Fibroblast of pulmonary artery (primary cell): ENCODE data around the gene ODAPH.
A peak's percentile ranks its signal among the peaks of the same experiment; 100 is the strongest.
"Not testable (repeated sequence)": the region's sequence is repeated elsewhere in the genome, so short reads cannot be mapped to it uniquely, and the experiment has no call there.

Experiments used
- DNase-seq: peaks from one replicate; pipeline ENCODE4 v3.0.0-alpha.2; 2010; ENCODE audit warnings: low read depth
- H3K4me3 ChIP-seq: replicated peaks from 2 replicates; pipeline ENCODE4 v1.5.1; 2011; ENCODE audit warnings: low read depth, mild to moderate bottlenecking, control low read depth, low read length, moderate library complexity
- TF ChIP-seq, protein P1 (sequence below): IDR thresholded peaks from 2 replicates; pipeline ENCODE4 v1.5.1; 2011; ENCODE audit warnings: mild to moderate bottlenecking, control low read depth, low read length, inconsistent platforms; ENCODE audit errors: missing control alignments

ODAPH gene, protein sequence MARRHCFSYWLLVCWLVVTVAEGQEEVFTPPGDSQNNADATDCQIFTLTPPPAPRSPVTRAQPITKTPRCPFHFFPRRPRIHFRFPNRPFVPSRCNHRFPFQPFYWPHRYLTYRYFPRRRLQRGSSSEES

DNA sequence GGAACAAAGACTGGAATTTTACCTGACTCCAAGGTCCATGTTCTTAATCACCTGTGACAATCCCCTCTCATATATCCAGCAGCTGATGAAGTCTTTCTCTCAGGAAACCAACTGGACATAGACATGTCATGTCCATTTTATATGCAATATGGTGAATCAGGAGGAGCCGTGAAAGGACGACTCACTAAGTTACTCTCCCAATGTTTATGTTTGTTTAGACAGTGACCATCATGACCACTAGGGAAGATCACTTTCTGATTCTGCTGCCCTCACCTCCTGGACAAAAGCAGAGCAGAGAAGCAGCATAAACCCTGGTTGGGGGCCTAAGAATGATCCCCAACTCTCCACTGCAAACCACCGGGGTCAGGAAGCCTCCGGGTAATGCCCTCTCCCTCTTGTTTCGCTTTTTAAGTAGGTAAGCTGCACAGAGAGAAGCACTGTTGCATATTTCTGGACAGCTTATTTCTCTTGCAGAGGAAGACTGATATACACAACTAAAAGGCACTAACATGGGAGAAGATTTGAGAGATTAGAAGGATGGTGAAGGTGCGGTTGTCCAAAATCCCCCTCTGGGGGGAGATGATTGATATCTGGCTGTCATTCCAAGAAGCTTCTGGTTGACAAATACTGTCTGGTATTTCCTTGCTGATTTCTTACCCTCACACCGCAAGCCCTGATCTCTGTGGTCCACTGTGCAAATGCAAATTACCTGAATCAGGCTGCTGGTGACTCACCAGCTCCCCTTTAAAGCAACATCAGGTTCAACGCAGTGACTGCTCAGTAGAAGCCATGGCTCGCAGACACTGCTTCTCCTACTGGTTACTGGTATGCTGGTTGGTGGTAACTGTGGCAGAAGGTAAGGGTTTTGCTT is at the start of gene ODAPH:
Gene ODAPH, plus strand, starts transcription at position 773 of the 871 bp plus-strand sequence. Its CDS starts 17 bp downstream, at position 790.
- TF ChIP-seq, protein P1, sequence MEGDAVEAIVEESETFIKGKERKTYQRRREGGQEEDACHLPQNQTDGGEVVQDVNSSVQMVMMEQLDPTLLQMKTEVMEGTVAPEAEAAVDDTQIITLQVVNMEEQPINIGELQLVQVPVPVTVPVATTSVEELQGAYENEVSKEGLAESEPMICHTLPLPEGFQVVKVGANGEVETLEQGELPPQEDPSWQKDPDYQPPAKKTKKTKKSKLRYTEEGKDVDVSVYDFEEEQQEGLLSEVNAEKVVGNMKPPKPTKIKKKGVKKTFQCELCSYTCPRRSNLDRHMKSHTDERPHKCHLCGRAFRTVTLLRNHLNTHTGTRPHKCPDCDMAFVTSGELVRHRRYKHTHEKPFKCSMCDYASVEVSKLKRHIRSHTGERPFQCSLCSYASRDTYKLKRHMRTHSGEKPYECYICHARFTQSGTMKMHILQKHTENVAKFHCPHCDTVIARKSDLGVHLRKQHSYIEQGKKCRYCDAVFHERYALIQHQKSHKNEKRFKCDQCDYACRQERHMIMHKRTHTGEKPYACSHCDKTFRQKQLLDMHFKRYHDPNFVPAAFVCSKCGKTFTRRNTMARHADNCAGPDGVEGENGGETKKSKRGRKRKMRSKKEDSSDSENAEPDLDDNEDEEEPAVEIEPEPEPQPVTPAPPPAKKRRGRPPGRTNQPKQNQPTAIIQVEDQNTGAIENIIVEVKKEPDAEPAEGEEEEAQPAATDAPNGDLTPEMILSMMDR: no peak
- no peak within 1 kb of the TSS for H3K4me3 ChIP-seq
- no peak for DNase-seq

- H3K4me3 ChIP-seq, DNase-seq: not testable (repeated sequence)
Observed at GRCh38 chr4:75509592-75509991, 46.3 kb upstream of the ODAPH start.

GRCh38 chr4:75511841-75512240 is 44.0 kb upstream of the ODAPH start:
- TF ChIP-seq, protein P1: no peak
- no peak for DNase-seq
- H3K4me3 ChIP-seq: peak overlapping the region; percentile 92

DNA sequence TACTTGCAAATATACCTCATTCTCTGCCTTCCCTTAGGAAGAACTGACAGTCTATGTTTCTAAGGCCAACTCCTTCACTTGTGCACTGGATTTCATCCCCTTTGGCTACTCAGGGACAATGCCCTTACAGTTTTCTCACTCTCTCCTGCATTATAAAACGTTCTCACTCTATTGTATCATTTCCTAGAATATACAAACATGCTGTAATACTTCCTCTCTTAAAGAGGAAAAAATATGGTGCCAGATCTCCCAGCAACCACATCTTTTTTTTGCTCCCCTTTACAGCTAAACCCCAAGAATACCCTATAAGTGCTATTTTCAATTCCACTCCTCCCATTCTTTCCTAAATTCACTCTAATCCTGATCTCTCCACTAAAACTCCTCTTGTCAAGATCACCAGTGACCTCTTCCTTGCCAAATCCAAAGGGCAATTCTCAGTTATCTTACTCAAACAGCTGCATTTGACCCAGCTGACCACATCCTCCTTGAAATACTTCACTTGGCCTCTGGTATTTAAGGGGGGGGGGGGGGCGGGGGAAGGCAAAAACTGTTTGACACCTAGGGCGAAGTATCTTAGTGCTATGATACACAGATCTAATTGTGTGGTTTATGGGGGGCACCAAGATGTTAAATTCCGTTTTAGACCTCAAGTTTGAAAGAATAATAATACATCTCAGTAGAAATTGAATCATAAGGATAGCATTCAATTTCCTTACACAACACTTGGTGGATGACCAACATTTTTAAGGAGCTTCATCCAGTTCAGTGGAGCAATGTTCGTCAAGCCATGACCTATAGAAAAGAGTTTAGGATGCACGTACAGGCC is 43.3 kb upstream of the ODAPH start:
- H3K4me3 ChIP-seq: peak overlapping the region; percentile 92
- TF ChIP-seq, protein P1: no peak
- DNase-seq: peak; percentile 43

GRCh38 chr4:75513526-75514130 is 42.2 kb upstream of the ODAPH start:
- peak overlapping the region; percentile 92 for H3K4me3 ChIP-seq
- peak; percentile 14 for DNase-seq
- TF ChIP-seq, protein P1: no peak

GRCh38 chr4:75514131-75514948 is 41.5 kb upstream of the ODAPH start, which contains the start of the genes RCHY1 and THAP6:
TSS of gene RCHY1 (minus strand) at chr4:75514403. CDS start at chr4:75514286, 117 bp downstream.
TSS of gene THAP6 (plus strand) at chr4:75514473. CDS start at chr4:75515453, 980 bp downstream.
- TF ChIP-seq, protein P1: no peak
- DNase-seq: peak; percentile 96
- peak within 1 kb of the TSS; percentile 92 for H3K4me3 ChIP-seq
